SKM-1 (cell line): ENCODE data around the gene ITCH.
"Not testable (repeated sequence)": the region's sequence is repeated elsewhere in the genome, so short reads cannot be mapped to it uniquely, and the experiment has no call there.

ENCODE experiments used
- DNase-seq: peaks from one replicate; lab custom pipeline; 2025; ENCODE audit not compliant: unreplicated experiment; lab: John Stamatoyannopoulos, UW

ITCH gene

GRCh38 chr20:34343458-34344211 lies 19.4 kb upstream of the ITCH start:
- no peak for DNase-seq

- no peak for DNase-seq
These were observed 18.8 kb upstream of the ITCH start for GRCh38 chr20:34344238-34344637.

GRCh38 chr20:34345402-34345736 lies 17.7 kb upstream of the ITCH start:
- no peak for DNase-seq

GRCh38 chr20:34345839-34346532 lies 17.1 kb upstream of the ITCH start:
- not testable (repeated sequence) for DNase-seq

GRCh38 chr20:34346533-34346865 lies 16.6 kb upstream of the ITCH start:
- not testable (repeated sequence) for DNase-seq

GRCh38 chr20:34347571-34347970 lies 15.5 kb upstream of the ITCH start:
- DNase-seq = no peak

- DNase-seq = peak; percentile 52
These were observed 13.0 kb upstream of the ITCH start for GRCh38 chr20:34350095-34350494.

- not testable (repeated sequence) for DNase-seq
These were observed 9.6 kb upstream of the ITCH start for GRCh38 chr20:34353467-34353866.

GRCh38 chr20:34355427-34355826 lies 7.6 kb upstream of the ITCH start:
- DNase-seq = no peak

- not testable (repeated sequence) for DNase-seq
These were observed 3.3 kb upstream of the ITCH start for GRCh38 chr20:34359729-34360128.

- DNase-seq = no peak
These were observed 491 bp upstream of the ITCH start for GRCh38 chr20:34362502-34363061.

- DNase-seq = no peak
These were observed 571 bp downstream of the ITCH start for GRCh38 chr20:34363465-34364222.

GRCh38 chr20:34364223-34364506 lies 1.1 kb downstream of the ITCH start:
- no peak for DNase-seq

GRCh38 chr20:34365765-34366213 lies 2.7 kb downstream of the ITCH start:
- DNase-seq = peak; percentile 83

GRCh38 chr20:34367155-34367554 lies 4.1 kb downstream of the ITCH start:
- DNase-seq = no peak

GRCh38 chr20:34367911-34368310 lies 4.8 kb downstream of the ITCH start:
- DNase-seq = not testable (repeated sequence)

- DNase-seq = no peak
These were observed 5.5 kb downstream of the ITCH start for GRCh38 chr20:34368547-34368946.

- DNase-seq = no peak
These were observed 6.2 kb downstream of the ITCH start for GRCh38 chr20:34369265-34369664.

GRCh38 chr20:34370062-34370461 lies 7.0 kb downstream of the ITCH start:
- no peak for DNase-seq

- DNase-seq = no peak
These were observed 10.4 kb downstream of the ITCH start for GRCh38 chr20:34373445-34373844.

GRCh38 chr20:34374209-34374760 lies 11.2 kb downstream of the ITCH start:
- no peak for DNase-seq
